Keratinocyte (primary cell): ENCODE measurements around the gene FAM47C. TPM values are rescaled to one million over a fixed set of nuclear protein-coding genes. Genes with fewer than 3 reads are reported as not detected.
A peak's percentile ranks its signal among the peaks of the same experiment; 100 is the strongest.
"Not testable (repeated sequence)": the region's sequence is repeated elsewhere in the genome, so short reads cannot be mapped to it uniquely, and the experiment has no call there.

ENCODE experiments used
- DNase-seq: peaks from one replicate; pipeline ENCODE4 v3.0.0-alpha.2; 2011; ENCODE audit warnings: low read depth, missing footprints, low spot score
- FAIRE-seq: peaks from 2 replicates; lab custom pipeline; 2011; peaks lifted over from hg19 to GRCh38; lab: Jason Lieb, UNC
- H2AFZ ChIP-seq: 2 replicates; pipeline ENCODE4 v1.6.0; 2012; ENCODE audit warnings: low read length, control low read depth, inconsistent platforms; ENCODE audit not compliant: control insufficient read depth
- H3K27ac ChIP-seq: 2 replicates; pipeline ENCODE4 v1.5.1; 2011; ENCODE audit warnings: low read length; ENCODE audit not compliant: control insufficient read depth, insufficient read depth
- H3K27me3 ChIP-seq: 3 replicates; pipeline ENCODE4 v1.6.0; 2011; ENCODE audit warnings: low read length; ENCODE audit not compliant: control insufficient read depth, insufficient read depth; ENCODE audit errors: extremely low read depth
- H3K36me3 ChIP-seq, 2 experiments: 2 replicates in 1 of 2; 3 replicates in 1 of 2; pipeline ENCODE4 v1.5.1; 2011; ENCODE audit warnings: low read length in 2 of 2, mild to moderate bottlenecking in 1 of 2; ENCODE audit not compliant: control insufficient read depth in 2 of 2, insufficient read depth in 2 of 2; ENCODE audit errors: extremely low read depth in 1 of 2
- H3K4me1 ChIP-seq: 3 replicates; pipeline ENCODE4 v1.5.1; 2011; ENCODE audit warnings: low read length; ENCODE audit not compliant: control insufficient read depth, insufficient read depth; ENCODE audit errors: extremely low read depth
- H3K4me2 ChIP-seq: 3 replicates; pipeline ENCODE4 v1.6.0; 2011; ENCODE audit warnings: low read depth, low read length; ENCODE audit not compliant: control insufficient read depth, insufficient read depth; ENCODE audit errors: extremely low read depth
- H3K4me3 ChIP-seq, 3 experiments: fragments of 200-600 bp in 1 of 3; sonication (generic) in 1 of 3; 2 replicates in 2 of 3; 3 replicates in 1 of 3; pipeline ENCODE4 v1.5.1; 2011 to 2016; ENCODE audit warnings: low read length in 3 of 3, mild to moderate bottlenecking in 3 of 3, control low read depth in 2 of 3, inconsistent platforms in 1 of 3, low read depth in 1 of 3, mixed read lengths in 1 of 3, mixed run types in 1 of 3, moderate library complexity in 1 of 3; ENCODE audit not compliant: control insufficient read depth in 2 of 3, insufficient read depth in 2 of 3; ENCODE audit errors: extremely low read depth in 1 of 3
- H3K79me2 ChIP-seq: 2 replicates; pipeline ENCODE4 v1.6.0; 2012; ENCODE audit warnings: low read length; ENCODE audit not compliant: control insufficient read depth, insufficient read depth
- H3K9ac ChIP-seq: 3 replicates; pipeline ENCODE4 v1.6.0; 2011; ENCODE audit warnings: low read length; ENCODE audit not compliant: control insufficient read depth, insufficient read depth; ENCODE audit errors: extremely low read depth
- H3K9me1 ChIP-seq: 3 replicates; pipeline ENCODE4 v1.6.0; 2011; ENCODE audit warnings: low read length; ENCODE audit not compliant: control insufficient read depth, insufficient read depth; ENCODE audit errors: extremely low read depth
- H3K9me3 ChIP-seq: 2 replicates; pipeline ENCODE4 v1.5.1; 2012; ENCODE audit warnings: low read depth, low read length; ENCODE audit not compliant: control insufficient read depth
- H4K20me1 ChIP-seq: 3 replicates; pipeline ENCODE4 v1.6.0; 2011; ENCODE audit warnings: low read length; ENCODE audit not compliant: control insufficient read depth, insufficient read depth; ENCODE audit errors: extremely low read depth
- CTCF ChIP-seq, 3 experiments: IDR thresholded peaks in 1 of 3; conservative IDR thresholded peaks in 1 of 3; optimal IDR thresholded peaks in 1 of 3; 2 replicates in 2 of 3; 3 replicates in 1 of 3; pipeline versions ENCODE3 to v1.5.1; 2011; ENCODE audit warnings: low read length in 3 of 3, mild to moderate bottlenecking in 3 of 3, moderate library complexity in 2 of 3, control low read depth in 1 of 3, inconsistent platforms in 1 of 3; ENCODE audit not compliant: insufficient read depth in 2 of 3; ENCODE audit errors: extremely low read depth in 1 of 3
- EZH2 ChIP-seq: IDR thresholded peaks from one replicate; pipeline ENCODE4 v1.6.1; 2012; ENCODE audit warnings: inconsistent platforms, mild to moderate bottlenecking, low read length, moderate library complexity
- dilution Hi-C: fragments of 300-500 bp; cut with MboI; formaldehyde crosslinking; loops from one replicate; pipeline ENCODE4 v1.7.0; 2020; ENCODE audit warnings: low sequenced_read_pairs; ENCODE audit not compliant: extremely low pct_ligation_motif_present
- polyA plus RNA-seq, 5 experiments: library from polyadenylated mRNA; depleted of rRNA in 3 of 5; stranded (reverse) in 3 of 5; stranded (forward) in 1 of 5; unstranded in 1 of 5; fragments of >200 nt; gene quantifications; 1 replicate in 1 of 5; 2 replicates in 3 of 5; 3 replicates in 1 of 5; pipeline versions ENCODE4 v1.2.1 to v1.2.3, GENCODE V29; 2011 to 2012; ENCODE audit warnings: missing spikeins in 2 of 5, low read depth in 1 of 5, low replicate concordance in 1 of 5

FAM47C gene
- polyA plus RNA-seq, 1 donor (not counting 4 experiments of a cell fraction or from before 2014, with no cell fraction given) = not detected

- DNase-seq = no peak
- Histone ChIP-seq H3K79me2 (no peaks in the 10 kb centered on the region), H3K27ac (no peak overlapping the region), H3K4me3 (no peak overlapping the region), H3K4me1 (no peaks in the 10 kb centered on the region), H2AFZ (no peak overlapping the region), H3K27me3 (no peaks in the 10 kb centered on the region), H3K9me1 (no peaks in the 10 kb centered on the region), H3K9me3 (no peaks in the 10 kb centered on the region), H3K4me2 (no peak overlapping the region), H3K36me3 (no peaks in the 10 kb centered on the region), H3K9ac (no peak overlapping the region), H4K20me1 (no peaks in the 10 kb centered on the region)
- dilution Hi-C loops = no loop called here
- FAIRE-seq = no peak
- TF ChIP-seq CTCF (optimal IDR thresholded peaks at IDR 0.05 in 1 of 3, IDR thresholded peaks at IDR 0.05 in 1 of 3, conservative IDR thresholded peaks at IDR 0.05 in 1 of 3; ENCODE audit: extremely low read depth in 1 of 3, insufficient read depth in 2 of 3, low read length in 3 of 3) (no peak), EZH2 (no peak)
Measured at GRCh38 chrX:37010496-37010895, 2.3 kb downstream of the FAM47C start.

- H2AFZ ChIP-seq, DNase-seq, H3K36me3 ChIP-seq, H3K4me2 ChIP-seq, dilution Hi-C loops, H4K20me1 ChIP-seq, H3K9me1 ChIP-seq, H3K27me3 ChIP-seq, H3K9ac ChIP-seq, H3K79me2 ChIP-seq, H3K4me3 ChIP-seq, H3K27ac ChIP-seq, H3K4me1 ChIP-seq, H3K9me3 ChIP-seq: not testable (repeated sequence)
- FAIRE-seq = peak; percentile 59
Measured at GRCh38 chrX:37034260-37034659, 26.1 kb downstream of the FAM47C start.

GRCh38 chrX:37036674-37037220 lies 28.6 kb downstream of the FAM47C start:
- not testable (repeated sequence) for DNase-seq

GRCh38 chrX:37038814-37039213 lies 30.6 kb downstream of the FAM47C start:
- H3K9me3 ChIP-seq, H2AFZ ChIP-seq, H3K4me1 ChIP-seq, H3K36me3 ChIP-seq, H3K27ac ChIP-seq, H4K20me1 ChIP-seq, DNase-seq, H3K9me1 ChIP-seq, H3K79me2 ChIP-seq, H3K4me2 ChIP-seq, H3K9ac ChIP-seq, H3K4me3 ChIP-seq, H3K27me3 ChIP-seq, dilution Hi-C loops: not testable (repeated sequence)
- FAIRE-seq = peak; percentile 57

More at GRCh38 chrX:37036674-37037220, 28.6 kb downstream of the FAM47C start:
- H3K79me2 ChIP-seq, H3K4me1 ChIP-seq, H2AFZ ChIP-seq, H3K9ac ChIP-seq, FAIRE-seq, H3K9me3 ChIP-seq, H3K4me3 ChIP-seq, H4K20me1 ChIP-seq, H3K36me3 ChIP-seq, dilution Hi-C loops, H3K9me1 ChIP-seq, H3K4me2 ChIP-seq, H3K27me3 ChIP-seq, H3K27ac ChIP-seq: not testable (repeated sequence)
